Myocyte (in vitro differentiated cells): ENCODE measurements around the gene CHRNB1. TPM values are rescaled to one million over a fixed set of nuclear protein-coding genes. Genes with fewer than 3 reads are reported as not detected.
A peak's percentile ranks its signal among the peaks of the same experiment; 100 is the strongest.

Experiments used
- DNase-seq: peaks from one replicate; pipeline ENCODE4 v3.0.0-alpha.2; 2012; ENCODE audit warnings: low read depth
- total RNA-seq: library from RNA; depleted of rRNA; stranded (reverse); fragments of >200 nt; gene quantifications from 2 replicates; pipeline ENCODE4 v1.2.3, GENCODE V29; 2014

CHRNB1 gene
- total RNA-seq, 1 donor from 2014 or later = 213 TPM

GRCh38 chr17:7483255-7484066 is 38.6 kb downstream of the CHRNB1 start:
- DNase-seq = peak; percentile 99

GRCh38 chr17:7484067-7484918 is 39.4 kb downstream of the CHRNB1 start, which contains the start of gene POLR2A:
Gene POLR2A (plus strand): TSS chr17:7484366.
- DNase-seq = peak; percentile 98

GRCh38 chr17:7484919-7485377 is 40.1 kb downstream of the CHRNB1 start:
- DNase-seq = no peak

GRCh38 chr17:7486181-7486580 is 41.3 kb downstream of the CHRNB1 start:
- no peak for DNase-seq

GRCh38 chr17:7490144-7490543 is 45.3 kb downstream of the CHRNB1 start:
- no peak for DNase-seq

GRCh38 chr17:7491583-7491982 is 46.7 kb downstream of the CHRNB1 start:
- DNase-seq = no peak

- no peak for DNase-seq
Observed at GRCh38 chr17:7493941-7494340, 49.1 kb downstream of the CHRNB1 start.

GRCh38 chr17:7495906-7496434 is 51.1 kb downstream of the CHRNB1 start:
- no peak for DNase-seq

GRCh38 chr17:7496470-7497183 is 51.8 kb downstream of the CHRNB1 start:
- DNase-seq = no peak

GRCh38 chr17:7497228-7497627 is 52.4 kb downstream of the CHRNB1 start:
- DNase-seq = no peak

GRCh38 chr17:7497636-7498035 is 52.8 kb downstream of the CHRNB1 start:
- DNase-seq = no peak

- DNase-seq = no peak
Observed at GRCh38 chr17:7499161-7499560, 54.3 kb downstream of the CHRNB1 start.

- DNase-seq = no peak
Observed at GRCh38 chr17:7501729-7502128, 56.9 kb downstream of the CHRNB1 start.

GRCh38 chr17:7502171-7502847 is 57.4 kb downstream of the CHRNB1 start:
- DNase-seq = no peak

GRCh38 chr17:7502987-7503386 is 58.1 kb downstream of the CHRNB1 start:
- no peak for DNase-seq

GRCh38 chr17:7503521-7503920 is 58.7 kb downstream of the CHRNB1 start:
- DNase-seq = no peak
